Neural cell (in vitro differentiated cells): Measurements from ENCODE around the gene GATA1. TPM values are rescaled to one million over a fixed set of nuclear protein-coding genes. Genes with fewer than 3 reads are reported as not detected.

Source experiments
- H2AFZ ChIP-seq: fragments of 200-600, 300-800 bp; sonication (generic), shearing (Covaris generic); 2 replicates; pipeline ENCODE4 v1.6.0; 2014; ENCODE audit warnings: low read depth, mild to moderate bottlenecking, antibody characterized with exemption, low read length, moderate library complexity
- H3F3A ChIP-seq: fragments of 200-600 bp; shearing (Covaris generic); 2 replicates; pipeline ENCODE4 v1.6.1; 2016; ENCODE audit warnings: mild to moderate bottlenecking, moderate library complexity, mixed read lengths, antibody characterized with exemption, low read length; ENCODE audit not compliant: insufficient read depth, poor library complexity, severe bottlenecking
- H3K27ac ChIP-seq: fragments of 200-600, 300-800 bp; sonication (generic), shearing (Covaris generic); 2 replicates; pipeline ENCODE4 v1.5.1; 2014; ENCODE audit warnings: mild to moderate bottlenecking, low read length, moderate library complexity
- H3K27me3 ChIP-seq: fragments of 300-800, 200-600 bp; sonication (generic), shearing (Covaris generic); 2 replicates; pipeline ENCODE4 v1.6.0; 2014; ENCODE audit warnings: mild to moderate bottlenecking, low read depth, low read length, moderate library complexity; ENCODE audit not compliant: insufficient read depth
- H3K36me3 ChIP-seq: fragments of 300-800, 200-600 bp; sonication (generic), shearing (Covaris generic); 2 replicates; pipeline ENCODE4 v1.5.1; 2014; ENCODE audit warnings: mild to moderate bottlenecking, antibody characterized with exemption, low read length, moderate library complexity; ENCODE audit not compliant: insufficient read depth
- H3K4me2 ChIP-seq: fragments of 300-800, 200-600 bp; sonication (generic), shearing (Covaris generic); 2 replicates; pipeline ENCODE4 v1.6.0; 2014; ENCODE audit warnings: mild to moderate bottlenecking, low read length
- H3K4me3 ChIP-seq: fragments of 300-800, 200-600 bp; sonication (generic), shearing (Covaris generic); 2 replicates; pipeline ENCODE4 v1.5.1; 2014; ENCODE audit warnings: mild to moderate bottlenecking, low read length, moderate library complexity
- H3K79me2 ChIP-seq: fragments of 200-600 bp; shearing (Covaris generic); replicated peaks from 2 replicates; pipeline ENCODE4 v1.6.0; 2014; ENCODE audit warnings: mild to moderate bottlenecking, low read length, moderate library complexity; ENCODE audit not compliant: insufficient read depth
- H3K9ac ChIP-seq: fragments of 300-800, 200-600 bp; sonication (generic), shearing (Covaris generic); 2 replicates; pipeline ENCODE4 v1.6.1; 2016; ENCODE audit warnings: mild to moderate bottlenecking, low read length, mixed read lengths
- H3K9me2 ChIP-seq: fragments of 200-600 bp; shearing (Covaris generic); 2 replicates; pipeline ENCODE4 v1.6.1; 2016; ENCODE audit warnings: mild to moderate bottlenecking, low read length, mixed read lengths; ENCODE audit not compliant: insufficient read depth
- H3K9me3 ChIP-seq: fragments of 200-600, 300-800 bp; sonication (generic), shearing (Covaris generic); 2 replicates; pipeline ENCODE4 v1.6.1; 2016; ENCODE audit warnings: mild to moderate bottlenecking, mixed run types, low read length, moderate library complexity, mixed read lengths
- H4K20me1 ChIP-seq: fragments of 200-600 bp; shearing (Covaris generic); 2 replicates; pipeline ENCODE4 v1.6.1; 2016; ENCODE audit warnings: mild to moderate bottlenecking, mixed run types; ENCODE audit not compliant: insufficient read depth
- CTCF ChIP-seq: fragments of 450-650 bp; IDR thresholded peaks from 2 replicates; pipeline ENCODE4 v1.5.1; 2014; ENCODE audit warnings: antibody characterized with exemption, mild to moderate bottlenecking, moderate library complexity; ENCODE audit not compliant: poor library complexity, severe bottlenecking
- EP300 ChIP-seq: fragments of 450-650 bp; conservative IDR thresholded peaks from 2 replicates; pipeline ENCODE4 v1.6.1; 2014; ENCODE audit warnings: antibody characterized with exemption, mild to moderate bottlenecking, moderate library complexity; ENCODE audit not compliant: poor library complexity, severe bottlenecking
- EZH2 ChIP-seq: fragments of 200-600, 300-800 bp; shearing (Covaris generic), sonication (generic); IDR thresholded peaks from 2 replicates; pipeline ENCODE4 v1.6.1; 2014; ENCODE audit warnings: antibody characterized with exemption, low read length, borderline replicate concordance, mild to moderate bottlenecking; ENCODE audit not compliant: insufficient read depth, poor library complexity, severe bottlenecking
- MXI1 ChIP-seq: fragments of 450-650 bp; conservative IDR thresholded peaks from 2 replicates; pipeline ENCODE4 v1.6.1; 2014; ENCODE audit warnings: antibody characterized with exemption, mild to moderate bottlenecking; ENCODE audit not compliant: poor library complexity, severe bottlenecking
- POLR2AphosphoS5 ChIP-seq: IDR thresholded peaks from 2 replicates; pipeline ENCODE4 v1.6.1; 2012
- RAD21 ChIP-seq: fragments of 450-650 bp; conservative IDR thresholded peaks from 2 replicates; pipeline ENCODE4 v1.6.1; 2014; ENCODE audit warnings: antibody characterized with exemption, mild to moderate bottlenecking, moderate library complexity
- REST ChIP-seq: IDR thresholded peaks from 2 replicates; pipeline ENCODE4 v1.6.1; 2012; ENCODE audit warnings: borderline replicate concordance
- SMC3 ChIP-seq: fragments of 450-650 bp; conservative IDR thresholded peaks from 2 replicates; pipeline ENCODE4 v1.6.1; 2014; ENCODE audit warnings: antibody characterized with exemption, mild to moderate bottlenecking, moderate library complexity; ENCODE audit not compliant: poor library complexity
- TAF1 ChIP-seq: IDR thresholded peaks from 2 replicates; pipeline ENCODE4 v1.6.1; 2012; ENCODE audit warnings: low read depth
- polyA plus RNA-seq: library from polyadenylated mRNA; depleted of rRNA; stranded (reverse); fragments of >200 nt; gene quantifications from 2 replicates; pipeline ENCODE4 v1.2.3, GENCODE V29; 2014

GATA1 gene
- polyA plus RNA-seq, 1 donor from 2014 or later, result not detected

- no peaks in the 10 kb centered on the region for H3K9me3 ChIP-seq
- no peaks in the 10 kb centered on the region for H3F3A ChIP-seq
- no peak overlapping the region for H3K4me2 ChIP-seq
- no peaks in the 10 kb centered on the region for H4K20me1 ChIP-seq
- H3K27me3 ChIP-seq, result no peaks in the 10 kb centered on the region
- H3K36me3 ChIP-seq, result no peaks in the 10 kb centered on the region
- H3K79me2 ChIP-seq, result no peaks in the 10 kb centered on the region
- no peaks in the 10 kb centered on the region for H3K9me2 ChIP-seq
- no peak overlapping the region for H2AFZ ChIP-seq
- no peak overlapping the region for H3K9ac ChIP-seq
- TF ChIP-seq POLR2AphosphoS5 (no peak), REST (no peak), CTCF (no peak), TAF1 (no peak), RAD21 (no peak), SMC3 (no peak), EZH2 (no peak), EP300 (no peak), MXI1 (no peak)
- H3K4me3 ChIP-seq, result no peak overlapping the region
- H3K27ac ChIP-seq, result no peak overlapping the region
These were observed 27.3 kb downstream of the GATA1 start for GRCh38 chrX:48813644-48814043.

- Histone ChIP-seq H3K9me2 (no peaks in the 10 kb centered on the region), H3K9me3 (no peaks in the 10 kb centered on the region), H3K27ac (no peak overlapping the region), H3K79me2 (no peaks in the 10 kb centered on the region), H3K4me2 (no peak overlapping the region), H3F3A (no peaks in the 10 kb centered on the region), H2AFZ (no peak overlapping the region), H4K20me1 (no peaks in the 10 kb centered on the region), H3K36me3 (no peaks in the 10 kb centered on the region), H3K4me3 (no peak overlapping the region), H3K9ac (no peak overlapping the region), H3K27me3 (no peaks in the 10 kb centered on the region)
- TF ChIP-seq CTCF (no peak), POLR2AphosphoS5 (no peak), RAD21 (no peak), MXI1 (no peak)
These were observed 28.3 kb downstream of the GATA1 start for GRCh38 chrX:48814722-48815121.
